GM12878 (cell line): ENCODE measurements around the gene ASCC3. TPM values are rescaled to one million over a fixed set of nuclear protein-coding genes. Genes with fewer than 3 reads are reported as not detected.

Experiments
- ATAC-seq: fragments of 200-7000 bp; cut with Tn5 transposase; 3 replicates; pipeline ENCODE4 v1.9.1; 2020; ENCODE audit warnings: mild to moderate bottlenecking, moderate library complexity
- BruUV-seq: library from RNA; stranded (reverse); fragments of 400-500 nt; replicated peaks from 2 replicates; lab custom pipeline; 2021; lab: Mats Ljungman, UMichigan
- CTCF ChIA-PET: fragments of 300-600 bp; sonication (Branson Sonifier 250); formaldehyde crosslinking; extraction: SDS; loops from one replicate; lab custom pipeline; 2021; ENCODE audit warnings: inconsistent platforms; lab: Yijun Ruan, JAX
- POLR2A ChIA-PET: fragments of 350-600 bp; formaldehyde crosslinking; extraction: SDS; loops from one replicate; lab custom pipeline; 2021; ENCODE audit warnings: inconsistent platforms; lab: Charles Lee
- RAD21 ChIA-PET: fragments of 300-600 bp; sonication (Branson Sonifier 250); formaldehyde crosslinking; loops from one replicate; lab custom pipeline; 2023; ENCODE audit warnings: antibody characterized with exemption; ENCODE audit not compliant: unreplicated experiment; lab: Charles Lee
- SMC1A ChIA-PET: fragments of 300-600 bp; sonication (Branson Sonifier 250); formaldehyde crosslinking; loops from one replicate; lab custom pipeline; 2023; ENCODE audit not compliant: unreplicated experiment, uncharacterized antibody; lab: Charles Lee
- DNase-seq: peaks from one replicate; pipeline ENCODE4 v3.0.0-alpha.2; 2011; ENCODE audit warnings: low read depth, low spot score
- FAIRE-seq: peaks from 3 replicates; lab custom pipeline; 2011; peaks lifted over from hg19 to GRCh38; lab: Jason Lieb, UNC
- H2AFZ ChIP-seq: 2 replicates; pipeline ENCODE4 v1.6.0; 2011; ENCODE audit warnings: low read depth, low read length, control low read depth; ENCODE audit not compliant: control insufficient read depth
- H3K27ac ChIP-seq: 2 replicates; pipeline ENCODE4 v1.5.1; 2011; ENCODE audit warnings: control low read depth; ENCODE audit not compliant: control insufficient read depth, insufficient read depth
- H3K27me3 ChIP-seq, 2 experiments: replicated peaks in 1 of 2; 2 replicates each; pipeline versions ENCODE4 v1.6.0 to v1.6.1; 2011; ENCODE audit warnings: low read length in 1 of 2; ENCODE audit not compliant: control insufficient read depth in 2 of 2, insufficient read depth in 2 of 2
- H3K36me3 ChIP-seq, 2 experiments: 2 replicates each; pipeline ENCODE4 v1.5.1; 2011; ENCODE audit warnings: low read length in 1 of 2; ENCODE audit not compliant: control insufficient read depth in 2 of 2, insufficient read depth in 2 of 2
- H3K4me1 ChIP-seq: 2 replicates; pipeline ENCODE4 v1.6.1; 2011; ENCODE audit warnings: mild to moderate bottlenecking, low read length, moderate library complexity, mixed read lengths; ENCODE audit not compliant: control insufficient read depth, insufficient read depth
- H3K4me2 ChIP-seq: 2 replicates; pipeline ENCODE4 v1.6.0; 2011; ENCODE audit warnings: control low read depth; ENCODE audit not compliant: control insufficient read depth, insufficient read depth
- H3K4me3 ChIP-seq: fragments of 200-600 bp; sonication (generic); 2 replicates; pipeline ENCODE4 v1.5.1; 2016
- H3K79me2 ChIP-seq: 2 replicates; pipeline ENCODE4 v1.6.0; 2011; ENCODE audit warnings: low read length; ENCODE audit not compliant: control insufficient read depth, insufficient read depth
- H3K9ac ChIP-seq: 2 replicates; pipeline ENCODE4 v1.8.0; 2011; ENCODE audit warnings: low read length, control low read depth, mixed read lengths; ENCODE audit not compliant: control insufficient read depth, insufficient read depth
- H3K9me3 ChIP-seq: replicated peaks from 3 replicates; pipeline ENCODE4 v1.5.1; 2011; ENCODE audit warnings: mild to moderate bottlenecking, low read length; ENCODE audit not compliant: control insufficient read depth, insufficient read depth
- H4K20me1 ChIP-seq: 2 replicates; pipeline ENCODE4 v1.6.0; 2011; ENCODE audit not compliant: control insufficient read depth, insufficient read depth
- BRCA1 ChIP-seq: IDR thresholded peaks from 2 replicates; pipeline ENCODE4 v1.6.1; 2011; ENCODE audit warnings: low read depth, low read length, improper control_type of control experiment
- EP300 ChIP-seq, 2 experiments: fragments of 150-350 bp in 1 of 2; IDR thresholded peaks; 2 replicates each; pipeline ENCODE4 v1.6.1; 2011 to 2012; ENCODE audit warnings: low read depth in 2 of 2, low read length in 2 of 2, borderline replicate concordance in 1 of 2, improper control_type of control experiment in 1 of 2, inconsistent platforms in 1 of 2; ENCODE audit not compliant: control insufficient read depth in 1 of 2
- PRDM15 ChIP-seq: fragments of 450-650 bp; formaldehyde crosslinking; IDR thresholded peaks from 2 replicates; pipeline ENCODE4 v1.4.0; 2020; ENCODE audit warnings: mild to moderate bottlenecking, moderate library complexity
- RAD21 ChIP-seq: IDR thresholded peaks from 2 replicates; pipeline ENCODE4 v1.6.1; 2011; ENCODE audit warnings: mild to moderate bottlenecking, low read depth, low read length, moderate library complexity; ENCODE audit not compliant: insufficient read depth
- RBBP5 ChIP-seq: fragments of 200-600 bp; sonication (generic); conservative IDR thresholded peaks from 2 replicates; pipeline ENCODE4 v1.6.1; 2016
- SREBF2 ChIP-seq: IDR thresholded peaks from 2 replicates; pipeline ENCODE4 v1.6.1; 2012; ENCODE audit warnings: mild to moderate bottlenecking, low read length
- TAF1 ChIP-seq: IDR thresholded peaks from 2 replicates; pipeline ENCODE4 v1.6.1; 2011; ENCODE audit warnings: mild to moderate bottlenecking, low read depth, low read length, borderline replicate concordance
- WGBS: methylation state at CpG from one replicate; pipeline ENCODE4 v1.1.6; 2016; ENCODE audit warnings: low lambda C conversion rate; ENCODE audit not compliant: insufficient replicate concordance, insufficient coverage; ENCODE audit errors: missing lambda C conversion rate; 5-methylcytosine and 5-hydroxymethylcytosine counted together
- in situ Hi-C: fragments of 300-500 bp; cut with MboI; formaldehyde crosslinking; loops from 9 replicates; pipeline ENCODE4 v1.14.3; 2018; ENCODE audit warnings: mixed read lengths
- intact Hi-C: fragments of 100-400 bp; cut with micrococcal nuclease; formaldehyde crosslinking; loops from one replicate; pipeline ENCODE4 v1.14.2; 2022; ENCODE audit not compliant: unreplicated experiment
- polyA plus RNA-seq, 11 experiments: library from polyadenylated mRNA; depleted of rRNA in 4 of 11; unstranded in 6 of 11; stranded (reverse) in 5 of 11; fragments of >200 nt; fragmentation: Nextera tagmentation in 4 of 11; fragmentation: Illumina TruSeq in 1 of 11; extraction: Ambion mirVana in 4 of 11; extraction: Trizol in 1 of 11; gene quantifications; 1 replicate in 1 of 11; 2 replicates in 10 of 11; pipeline versions ENCODE4 v1.2.1 to v1.2.3, GENCODE V29; 2011 to 2016; ENCODE audit warnings: inconsistent platforms in 2 of 11, missing spikeins in 2 of 11, low read depth in 1 of 11
- total RNA-seq, 4 experiments: library from RNA; depleted of rRNA in 3 of 4; stranded (reverse); fragments of >200 nt in 3 of 4; fragmentation: Illumina TruSeq in 1 of 4; extraction: Trizol in 1 of 4; gene quantifications; 2 replicates each; pipeline versions ENCODE4 v1.2.1 to v1.2.3, GENCODE V29; 2013 to 2021

Gene ASCC3
- total and polyA plus RNA-seq, 10 of the 15 experiments (the other 5 are each of a cell fraction or from before 2014, with no cell fraction given), result 19.9 to 76.2 (median 55.9) TPM

DNA sequence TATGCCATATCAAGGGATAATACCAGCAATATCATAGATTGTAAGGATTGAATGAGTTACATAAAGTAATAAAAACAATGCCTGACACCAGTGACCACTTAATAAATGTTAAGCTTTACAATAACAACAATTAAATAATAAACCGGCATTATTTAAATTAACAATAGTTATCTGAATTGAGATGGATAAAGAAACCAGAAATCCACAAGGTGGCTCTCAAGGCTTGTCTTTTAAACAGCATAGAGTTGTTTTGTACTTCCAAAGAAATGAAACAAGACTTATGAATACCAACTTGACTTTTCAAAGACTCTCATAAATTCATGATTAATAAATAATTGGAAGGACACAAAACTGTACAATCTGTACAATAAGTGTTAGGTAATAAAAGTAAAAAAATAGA lies 203.1 kb downstream of the ASCC3 start:
- Histone ChIP-seq H3K36me3 (no peaks in the 10 kb centered on the region; a peak in 1 of 4 replicates), H3K79me2 (no peaks in the 10 kb centered on the region), H3K4me2 (no peak overlapping the region), H3K9ac (no peak overlapping the region), H3K27ac (no peak overlapping the region), H3K4me3 (no peak overlapping the region), H4K20me1 (no peaks in the 10 kb centered on the region), H3K4me1 (no peaks in the 10 kb centered on the region), H2AFZ (no peak overlapping the region), H3K9me3 (no peaks in the 10 kb centered on the region), H3K27me3 (no peaks in the 10 kb centered on the region)
- ATAC-seq (no peak), DNase-seq (no peak), FAIRE-seq (no peak)
- POLR2A ChIA-PET, result no interaction called here
- intact Hi-C loops (no loop called here), in situ Hi-C loops (no loop called here)
- TF ChIP-seq BRCA1 (no peak), RBBP5 (no peak), SREBF2 (no peak), PRDM15 (CRISPR knock-in tag) (no peak), TAF1 (no peak), EP300 (IDR thresholded peaks at IDR 0.05; ENCODE audit: borderline replicate concordance in 1 of 2, control insufficient read depth in 1 of 2, low read depth in 2 of 2, low read length in 2 of 2) (no peak), RAD21 (0 out of 2 replicates have a peak, but pooled peaks have one; percentile 4)
- RAD21 ChIA-PET, result interaction anchor here (0.7 to 1.3 kb wide), 3 partner anchors 13 to 571 kb away, joined by 3 read pairs; no protein-coding TSS in a partner anchor
- 100% methylated on average over 1 of the region's 1 CpG for WGBS
- SMC1A ChIA-PET, result interaction anchor here (0.6 to 2.6 kb wide), 6 partner anchors 10 to 556 kb away, joined by 3 to 10 read pairs (median 4); no protein-coding TSS in a partner anchor
- CTCF ChIA-PET, result interaction anchor here (1.9 to 2.9 kb wide), 2 partner anchors 13 to 42 kb away, joined by 6 to 21 read pairs; no protein-coding TSS in a partner anchor
- BruUV-seq, result no TSS peak
